SIG-M5 (cell line): Measurements from ENCODE around the gene ERICH6.
"Not testable (repeated sequence)": the region's sequence is repeated elsewhere in the genome, so short reads cannot be mapped to it uniquely, and the experiment has no call there.

Experiments
- DNase-seq: peaks from one replicate; lab custom pipeline; 2025; lab: John Stamatoyannopoulos, UW

Gene ERICH6

GRCh38 chr3:150681057-150681456 is 22.7 kb downstream of the ERICH6 start:
- no peak for DNase-seq

GRCh38 chr3:150680562-150680961 is 23.2 kb downstream of the ERICH6 start:
- no peak for DNase-seq

- DNase-seq = no peak
Measured at GRCh38 chr3:150675587-150675986, 28.1 kb downstream of the ERICH6 start.

- no peak for DNase-seq
Measured at GRCh38 chr3:150673966-150674365, 29.8 kb downstream of the ERICH6 start.

- DNase-seq = no peak
Measured at GRCh38 chr3:150666167-150666566, 37.6 kb downstream of the ERICH6 start.

GRCh38 chr3:150663461-150663860 is 40.3 kb downstream of the ERICH6 start:
- DNase-seq = no peak

GRCh38 chr3:150662410-150663200 is 41.1 kb downstream of the ERICH6 start:
- DNase-seq = no peak

- DNase-seq = no peak
Measured at GRCh38 chr3:150656316-150656715, 47.4 kb downstream of the ERICH6 start.

GRCh38 chr3:150653110-150653561 is 50.6 kb downstream of the ERICH6 start:
- DNase-seq = no peak

- DNase-seq = no peak
Measured at GRCh38 chr3:150640256-150640655, 63.5 kb downstream of the ERICH6 start.

- no peak for DNase-seq
Measured at GRCh38 chr3:150639262-150639661, 64.5 kb downstream of the ERICH6 start.

- DNase-seq = no peak
Measured at GRCh38 chr3:150636258-150636657, 67.5 kb downstream of the ERICH6 start.

GRCh38 chr3:150635526-150635925 is 68.2 kb downstream of the ERICH6 start:
- DNase-seq = no peak

- no peak for DNase-seq
Measured at GRCh38 chr3:150635076-150635475, 68.6 kb downstream of the ERICH6 start.

- no peak for DNase-seq
Measured at GRCh38 chr3:150631515-150632221, 72.1 kb downstream of the ERICH6 start.

GRCh38 chr3:150627557-150627956 is 76.2 kb downstream of the ERICH6 start:
- no peak for DNase-seq

- no peak for DNase-seq
Measured at GRCh38 chr3:150626148-150626930, 77.4 kb downstream of the ERICH6 start.

- DNase-seq = no peak
Measured at GRCh38 chr3:150623945-150624344, 79.8 kb downstream of the ERICH6 start.

- DNase-seq = not testable (repeated sequence)
Measured at GRCh38 chr3:150622955-150623354, 80.8 kb downstream of the ERICH6 start.

- no peak for DNase-seq
Measured at GRCh38 chr3:150620002-150620689, 83.6 kb downstream of the ERICH6 start.

GRCh38 chr3:150613709-150614480 is 89.8 kb downstream of the ERICH6 start:
- DNase-seq = no peak
